K562 (cell line): ENCODE measurements around the gene NFYC. TPM values are rescaled to one million over a fixed set of nuclear protein-coding genes. Genes with fewer than 3 reads are reported as not detected.

Experiments used
- ATAC-seq: fragments of 200-7000 bp; cut with Tn5 transposase; 3 replicates; pipeline ENCODE4 v1.9.1; 2020; ENCODE audit warnings: moderate library complexity
- BruUV-seq: library from RNA; stranded (reverse); fragments of 400-500 nt; replicated peaks from 2 replicates; lab custom pipeline; 2021; lab: Mats Ljungman, UMichigan
- CTCF ChIA-PET: fragments of 300-600 bp; formaldehyde crosslinking; extraction: SDS; loops from one replicate; lab custom pipeline; 2021; ENCODE audit warnings: low intra/inter-chr PET ratio; lab: Yijun Ruan, JAX
- POLR2A ChIA-PET: fragments of 300-600, 350-650 bp; sonication (Branson Sonifier 250); formaldehyde crosslinking; extraction: SDS; loops from one replicate; lab custom pipeline; 2021; ENCODE audit warnings: antibody characterized with exemption, inconsistent platforms; lab: Yijun Ruan, JAX
- DNase-seq, 4 experiments: peaks; one replicate each; pipeline versions ENCODE4 v3.0.0 to v3.0.0-alpha.2; 2011 to 2018; ENCODE audit warnings: low spot score in 3 of 4, mixed read lengths in 3 of 4; ENCODE audit errors: extremely low read depth in 1 of 4
- FAIRE-seq: peaks from 2 replicates; lab custom pipeline; 2011; peaks lifted over from hg19 to GRCh38; lab: Jason Lieb, UNC
- H2AFZ ChIP-seq: 2 replicates; pipeline ENCODE4 v1.6.0; 2011; ENCODE audit warnings: low read depth, low read length, control low read depth, inconsistent platforms
- H3K27ac ChIP-seq: fragments of 200-600 bp; 3 replicates; pipeline ENCODE4 v1.8.0; 2011; ENCODE audit warnings: low read depth, mild to moderate bottlenecking, control low read depth, inconsistent platforms, low read length, moderate library complexity, mixed read lengths; ENCODE audit errors: extremely low read depth
- H3K27me3 ChIP-seq, 2 experiments: fragments of 300-600 bp in 1 of 2; 2 replicates in 1 of 2; 3 replicates in 1 of 2; pipeline versions ENCODE4 v1.6.0 to v1.8.0; 2011; ENCODE audit warnings: inconsistent platforms in 2 of 2, low read length in 2 of 2, mild to moderate bottlenecking in 1 of 2, mixed read lengths in 1 of 2, moderate library complexity in 1 of 2; ENCODE audit not compliant: control insufficient read depth in 2 of 2, insufficient read depth in 2 of 2
- H3K36me3 ChIP-seq: fragments of 300-600 bp; 3 replicates; pipeline ENCODE4 v1.8.0; 2011; ENCODE audit warnings: mild to moderate bottlenecking, low read length, inconsistent platforms; ENCODE audit not compliant: control insufficient read depth, insufficient read depth
- H3K4me1 ChIP-seq, 2 experiments: fragments of 200-600 bp in 1 of 2; replicated peaks in 1 of 2; 2 replicates in 1 of 2; 3 replicates in 1 of 2; pipeline versions ENCODE4 v1.5.1 to v1.8.0; 2011; ENCODE audit warnings: inconsistent platforms in 2 of 2, low read length in 2 of 2, mild to moderate bottlenecking in 1 of 2, mixed read lengths in 1 of 2, moderate library complexity in 1 of 2; ENCODE audit not compliant: control insufficient read depth in 2 of 2, insufficient read depth in 2 of 2
- H3K4me2 ChIP-seq: 2 replicates; pipeline ENCODE4 v1.6.1; 2011; ENCODE audit warnings: low read length, control low read depth, inconsistent platforms, mixed read lengths; ENCODE audit not compliant: insufficient read depth
- H3K4me3 ChIP-seq: fragments of 200-600 bp; sonication (generic), shearing (Covaris generic); 2 replicates; pipeline ENCODE4 v1.5.1; 2016; ENCODE audit warnings: control low read depth, inconsistent platforms
- H3K79me2 ChIP-seq: fragments of 200-600 bp; 3 replicates; pipeline ENCODE4 v1.8.0; 2011; ENCODE audit warnings: low read length, inconsistent platforms; ENCODE audit not compliant: control insufficient read depth, insufficient read depth
- H3K9ac ChIP-seq, 2 experiments: 2 replicates each; pipeline versions ENCODE4 v1.6.0 to v1.6.1; 2011; ENCODE audit warnings: low read depth in 2 of 2, low read length in 2 of 2, control low read depth in 1 of 2, inconsistent platforms in 1 of 2, mild to moderate bottlenecking in 1 of 2, mixed read lengths in 1 of 2; ENCODE audit not compliant: insufficient read depth in 1 of 2
- H3K9me1 ChIP-seq: one replicate; pipeline ENCODE4 v1.6.0; 2011; ENCODE audit warnings: inconsistent platforms, mild to moderate bottlenecking, low read length, moderate library complexity; ENCODE audit not compliant: control insufficient read depth, insufficient read depth
- H3K9me3 ChIP-seq: replicated peaks from 2 replicates; pipeline ENCODE4 v1.5.1; 2011; ENCODE audit warnings: low read depth, low read length, inconsistent platforms; ENCODE audit not compliant: control insufficient read depth, insufficient read depth
- H4K20me1 ChIP-seq: replicated peaks from 2 replicates; pipeline ENCODE4 v1.6.1; 2011; ENCODE audit warnings: low read length, inconsistent platforms, mixed read lengths; ENCODE audit not compliant: control insufficient read depth, insufficient read depth
- MLLT1 ChIP-seq, 2 experiments: fragments of 450-650 bp; IDR thresholded peaks; 2 replicates each; pipeline ENCODE4 v1.6.1; 2016
- POLR2AphosphoS2 ChIP-seq: IDR thresholded peaks from 2 replicates; pipeline ENCODE4 v1.6.1; 2012; ENCODE audit warnings: low read length, improper control_type of control experiment
- WGBS: fragments of 100-300 bp; shearing (Covaris generic); methylation state at CpG from one replicate; pipeline ENCODE4 v1.1.6; 2016; ENCODE audit warnings: low coverage, mixed read lengths; ENCODE audit not compliant: insufficient coverage; ENCODE audit errors: missing lambda C conversion rate; 5-methylcytosine and 5-hydroxymethylcytosine counted together
- in situ Hi-C: fragments of 300-500 bp; cut with MboI; formaldehyde crosslinking; loops from 4 replicates; pipeline ENCODE4 v1.15.0; 2018; ENCODE audit warnings: inconsistent platforms, mixed read lengths
- intact Hi-C: fragments of 100-400 bp; cut with micrococcal nuclease; formaldehyde crosslinking; loops from 2 replicates; pipeline ENCODE4 v1.14.2; 2022
- polyA plus RNA-seq, 8 experiments: library from polyadenylated mRNA; depleted of rRNA in 4 of 8; stranded (reverse) in 5 of 8; unstranded in 3 of 8; fragments of >200 nt; fragmentation: Nextera tagmentation in 2 of 8; fragmentation: Illumina TruSeq in 1 of 8; extraction: Ambion mirVana in 2 of 8; extraction: Trizol in 1 of 8; gene quantifications; 2 replicates each; pipeline versions ENCODE4 v1.2.1 to v1.2.3, GENCODE V29; 2011 to 2014; ENCODE audit warnings: inconsistent platforms in 1 of 8, missing spikeins in 1 of 8
- total RNA-seq, 7 experiments: library from RNA; depleted of rRNA in 6 of 7; stranded (reverse); fragments of >200 nt in 6 of 7; fragmentation: Illumina TruSeq in 2 of 7; extraction: Trizol in 2 of 7; gene quantifications; 2 replicates each; pipeline versions ENCODE4 v1.2.1 to v1.2.3, GENCODE V29; 2011 to 2021; ENCODE audit warnings: low replicate concordance in 1 of 7

NFYC gene
- total and polyA plus RNA-seq, 9 of the 15 experiments (the other 6 are each of a cell fraction or from before 2014, with no cell fraction given): 4.8 to 59.8 (median 41.1) TPM

- CTCF ChIA-PET: no interaction called here
- no TSS peak for BruUV-seq
- H3K79me2 ChIP-seq: no peaks in the 10 kb centered on the region
- H4K20me1 ChIP-seq: 0 out of 2 replicates have a peak, but pooled peaks cover 6% of the 10 kb centered on the region
- H3K4me1 ChIP-seq: peaks cover 11 to 30% of the 10 kb centered on the region in 2 experiments
- TF ChIP-seq MLLT1 (IDR thresholded peaks at IDR 0.05) (no peak), POLR2AphosphoS2 (no peak)
- TF ChIP-seq, all 486 proteins: peak for 0
- peak overlapping the region in 1 of 2 experiments; percentile 53; a peak in 1 of 4 replicates for H3K9ac ChIP-seq
- H3K9me3 ChIP-seq: no peaks in the 10 kb centered on the region
- in situ Hi-C loops: no loop called here
- no peaks in the 10 kb centered on the region for H3K9me1 ChIP-seq
- no peak overlapping the region for H2AFZ ChIP-seq
- H3K4me2 ChIP-seq: no peak overlapping the region
- intact Hi-C loops: no loop called here
- no peak for ATAC-seq
- H3K4me3 ChIP-seq: no peak overlapping the region
- POLR2A ChIA-PET: interaction anchor here (0.6 to 1.1 kb wide), 4 partner anchors 9 to 237 kb away, joined by 3 read pairs; no protein-coding TSS in a partner anchor
- 37% methylated on average over 13 of the region's 13 CpGs for WGBS
- H3K27me3 ChIP-seq: no peaks in the 10 kb centered on the region
- H3K27ac ChIP-seq: no peak overlapping the region
- no peak for FAIRE-seq
- DNase-seq: no peak
- no peaks in the 10 kb centered on the region for H3K36me3 ChIP-seq
Measured at GRCh38 chr1:40795811-40796586, 104.5 kb downstream of the NFYC start.
